Measurements from ENCODE around the gene C19orf85.

- TF ChIP-seq CTCF (IDR thresholded peaks at IDR 0.05) = no peak
- no peak for TF ChIP-seq POLR2A (IDR thresholded peaks at IDR 0.05)
Observed at GRCh38 chr19:55424518-55424917, 40.0 kb downstream of the C19orf85 start.

Data from tibial nerve (tissue), 3 donors.